ENCODE measurements around the gene PKIB.

GRCh38 chr6:122673343-122673961 lies 63.2 kb downstream of the PKIB start:
- TF ChIP-seq CTCF (IDR thresholded peaks at IDR 0.05) (no peak), POLR2A (IDR thresholded peaks at IDR 0.05) (no peak)

Data from uterus (tissue), 2 donors.